Measurements from ENCODE around the gene DGCR8.
A peak's percentile ranks its signal among the peaks of the same experiment; 100 is the strongest.

DGCR8 gene

DNA sequence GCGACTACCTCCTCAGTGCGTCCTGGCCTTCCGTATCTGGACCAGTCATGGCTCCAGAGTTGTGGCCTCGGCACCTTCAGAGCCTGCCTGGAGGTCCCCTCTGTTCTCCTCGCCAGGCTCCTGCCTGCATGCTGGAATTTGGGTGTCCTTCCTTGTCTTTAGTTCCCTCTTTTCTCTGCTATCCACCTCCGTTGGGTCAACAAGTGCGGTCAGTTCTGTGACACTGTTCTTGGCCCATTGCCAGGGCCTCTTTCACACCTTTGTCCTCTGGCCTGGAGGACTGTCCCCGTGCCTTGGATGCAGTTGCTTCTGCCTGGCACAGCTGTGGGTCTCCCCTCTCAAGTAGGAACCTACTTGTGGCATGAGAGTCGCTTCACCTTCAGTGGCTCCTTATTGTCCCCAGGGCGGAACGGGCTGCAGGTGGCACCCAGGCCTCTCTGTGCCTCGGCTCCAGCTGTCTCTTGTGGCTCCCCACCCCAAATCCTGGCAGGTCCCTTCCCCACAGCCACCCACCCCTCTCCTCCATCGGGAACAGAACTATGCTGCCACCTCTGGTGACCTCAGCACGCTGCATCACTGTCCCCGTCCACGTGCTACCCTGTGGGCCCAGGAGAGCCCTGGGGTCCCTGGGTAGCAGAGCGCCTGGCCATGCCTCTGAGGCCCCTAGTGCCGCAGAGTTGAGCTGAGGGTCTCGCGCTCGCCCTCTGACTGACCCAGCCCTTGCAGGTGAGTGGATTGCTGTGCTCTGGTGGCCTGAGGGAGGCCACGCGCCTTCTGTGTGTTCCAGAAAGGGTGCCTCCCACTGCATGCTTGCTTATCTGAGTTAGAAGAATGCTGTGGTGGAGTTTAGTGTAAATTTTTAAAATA lies 4.7 kb downstream of the DGCR8 start:
- ChIA-PET CTCF (interaction anchor here (0.6 to 1.7 kb wide), 2 partner anchors 14 to 16 kb away, joined by 4 to 5 read pairs; no protein-coding TSS in a partner anchor), POLR2A (no interaction called here)
- TF ChIP-seq, protein P1, sequence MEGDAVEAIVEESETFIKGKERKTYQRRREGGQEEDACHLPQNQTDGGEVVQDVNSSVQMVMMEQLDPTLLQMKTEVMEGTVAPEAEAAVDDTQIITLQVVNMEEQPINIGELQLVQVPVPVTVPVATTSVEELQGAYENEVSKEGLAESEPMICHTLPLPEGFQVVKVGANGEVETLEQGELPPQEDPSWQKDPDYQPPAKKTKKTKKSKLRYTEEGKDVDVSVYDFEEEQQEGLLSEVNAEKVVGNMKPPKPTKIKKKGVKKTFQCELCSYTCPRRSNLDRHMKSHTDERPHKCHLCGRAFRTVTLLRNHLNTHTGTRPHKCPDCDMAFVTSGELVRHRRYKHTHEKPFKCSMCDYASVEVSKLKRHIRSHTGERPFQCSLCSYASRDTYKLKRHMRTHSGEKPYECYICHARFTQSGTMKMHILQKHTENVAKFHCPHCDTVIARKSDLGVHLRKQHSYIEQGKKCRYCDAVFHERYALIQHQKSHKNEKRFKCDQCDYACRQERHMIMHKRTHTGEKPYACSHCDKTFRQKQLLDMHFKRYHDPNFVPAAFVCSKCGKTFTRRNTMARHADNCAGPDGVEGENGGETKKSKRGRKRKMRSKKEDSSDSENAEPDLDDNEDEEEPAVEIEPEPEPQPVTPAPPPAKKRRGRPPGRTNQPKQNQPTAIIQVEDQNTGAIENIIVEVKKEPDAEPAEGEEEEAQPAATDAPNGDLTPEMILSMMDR (IDR thresholded peaks at IDR 0.05; ENCODE audit: insufficient read depth, low read length, missing control alignments), result peak; percentile 26
- DNase-seq (ENCODE audit: low read depth, low spot score), result no peak
- no peak overlapping the region for H3K4me3 ChIP-seq (ENCODE audit: low read depth, low read length)

DNA sequence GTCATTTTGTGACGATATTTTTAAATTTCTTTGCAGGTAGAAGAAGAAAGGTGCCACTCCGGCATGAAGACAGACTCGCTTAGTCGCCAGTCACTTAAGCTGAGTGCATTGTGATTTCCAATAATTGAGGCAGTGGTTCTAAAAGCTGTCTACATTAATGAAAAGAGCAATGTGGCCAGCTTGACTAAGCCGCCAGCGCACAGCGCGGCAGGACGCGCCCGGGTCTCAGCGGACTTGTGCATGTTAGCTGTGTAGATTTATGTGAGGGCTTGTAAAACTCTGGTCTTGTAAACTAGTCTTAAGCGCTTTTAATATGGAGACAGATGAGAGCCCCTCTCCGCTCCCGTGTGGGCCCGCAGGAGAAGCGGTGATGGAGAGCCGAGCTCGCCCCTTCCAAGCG lies 5.6 kb downstream of the DGCR8 start:
- TF ChIP-seq, protein P1 (IDR thresholded peaks at IDR 0.05; ENCODE audit: insufficient read depth, low read length, missing control alignments), result no peak
- no peak overlapping the region for H3K4me3 ChIP-seq (ENCODE audit: low read depth, low read length)
- DNase-seq (ENCODE audit: low read depth, low spot score), result no peak
- ChIA-PET CTCF (interaction anchor here (0.6 to 1.7 kb wide), 3 partner anchors 13 to 26 kb away, joined by 4 to 5 read pairs (median 5); no protein-coding TSS in a partner anchor), POLR2A (no interaction called here)

DNA sequence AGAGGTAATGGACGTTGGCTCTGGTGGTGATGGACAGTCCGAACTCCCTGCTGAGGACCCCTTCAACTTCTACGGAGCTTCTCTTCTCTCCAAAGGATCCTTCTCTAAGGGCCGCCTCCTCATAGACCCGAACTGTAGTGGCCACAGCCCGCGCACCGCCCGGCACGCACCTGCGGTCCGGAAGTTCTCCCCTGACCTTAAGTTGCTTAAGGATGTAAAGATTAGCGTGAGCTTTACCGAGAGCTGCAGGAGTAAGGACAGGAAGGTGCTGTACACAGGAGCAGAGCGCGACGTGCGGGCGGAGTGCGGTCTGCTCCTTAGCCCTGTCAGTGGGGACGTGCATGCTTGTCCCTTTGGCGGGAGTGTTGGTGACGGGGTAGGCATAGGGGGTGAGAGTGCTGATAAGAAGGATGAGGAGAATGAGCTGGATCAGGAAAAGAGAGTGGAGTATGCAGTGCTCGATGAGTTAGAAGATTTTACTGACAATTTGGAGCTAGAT lies 6.1 kb downstream of the DGCR8 start:
- H3K4me3 ChIP-seq (ENCODE audit: low read depth, low read length), result no peak overlapping the region
- TF ChIP-seq, protein P1 (IDR thresholded peaks at IDR 0.05; ENCODE audit: insufficient read depth, low read length, missing control alignments), result no peak
- ChIA-PET POLR2A (no interaction called here), CTCF (interaction anchor here (1.0 to 1.7 kb wide), 4 partner anchors 10 to 27 kb away, joined by 3 to 5 read pairs (median 4); no protein-coding TSS in a partner anchor)
- DNase-seq (ENCODE audit: low read depth, low spot score), result no peak

DNA sequence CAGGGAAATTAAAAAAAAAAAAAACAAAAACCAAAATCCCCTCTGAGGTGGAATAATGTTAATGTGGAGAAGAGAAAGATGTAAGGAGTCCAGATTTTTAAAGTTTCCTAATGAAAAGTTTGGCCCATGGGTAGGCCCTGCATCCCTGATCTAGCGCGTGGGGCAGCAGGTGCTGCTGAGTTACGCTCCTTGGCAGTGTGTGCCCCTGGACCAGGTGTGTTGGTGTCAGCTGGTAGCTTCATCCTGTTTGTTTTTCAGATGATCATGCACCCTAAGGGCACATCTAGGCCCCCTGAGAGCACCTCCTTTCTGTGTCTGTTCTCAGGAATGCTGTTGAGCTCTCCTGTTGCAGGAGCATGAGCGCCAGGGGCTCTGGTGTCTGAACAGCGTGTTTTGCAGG lies 6.7 kb downstream of the DGCR8 start:
- no peak overlapping the region for H3K4me3 ChIP-seq (ENCODE audit: low read depth, low read length)
- TF ChIP-seq, protein P1 (IDR thresholded peaks at IDR 0.05; ENCODE audit: insufficient read depth, low read length, missing control alignments), result no peak
- ChIA-PET POLR2A (no interaction called here), CTCF (interaction anchor here (1.0 to 1.5 kb wide), 3 partner anchors 10 to 27 kb away, joined by 3 to 5 read pairs (median 4); no protein-coding TSS in a partner anchor)
- no peak for DNase-seq (ENCODE audit: low read depth, low spot score)

DNA sequence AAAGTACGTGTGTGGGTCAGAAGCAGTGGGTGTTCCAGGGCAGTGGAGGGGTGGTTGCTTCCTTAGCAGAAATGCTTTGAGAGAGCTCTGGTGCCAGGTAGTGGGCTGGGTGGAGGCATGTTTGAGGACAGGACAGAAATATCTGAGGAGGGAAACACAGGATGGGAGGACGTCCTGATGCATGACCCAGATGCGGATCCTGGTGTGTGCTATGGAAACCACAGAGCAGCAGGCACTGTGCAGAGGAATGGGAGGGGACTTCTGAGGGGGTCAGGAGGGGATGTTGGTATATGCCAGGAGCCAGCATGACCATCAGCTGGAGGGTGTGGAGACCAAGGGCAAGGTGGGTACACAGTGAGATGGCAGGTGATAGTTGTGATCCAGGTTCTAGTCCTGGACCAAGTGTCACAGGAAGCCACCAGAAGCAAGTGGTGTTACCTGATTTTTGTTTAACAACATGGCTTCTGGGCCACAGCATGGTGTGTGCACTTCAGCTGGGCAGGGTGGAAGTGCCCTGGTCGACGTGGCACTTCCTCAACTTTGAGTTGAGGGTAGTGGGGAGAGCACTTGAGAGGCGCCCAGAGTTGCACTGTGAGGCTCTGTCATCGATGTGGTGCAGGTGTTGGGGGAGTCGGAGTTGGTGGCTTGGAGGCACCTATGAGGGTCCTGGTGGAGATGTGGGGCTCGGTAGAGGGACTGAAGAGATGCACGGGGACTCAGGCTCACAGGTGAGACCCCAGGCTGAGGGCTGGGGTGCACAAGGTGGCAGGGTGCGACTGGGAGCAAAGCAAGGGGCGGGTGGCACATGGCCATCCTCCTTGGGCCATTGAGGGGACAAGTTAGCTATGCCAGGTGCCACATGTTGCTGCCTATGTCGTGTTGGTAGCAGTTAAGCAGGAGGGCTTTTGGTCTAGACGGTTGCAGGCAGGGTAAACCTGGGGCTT lies 7.5 kb downstream of the DGCR8 start:
- no peak overlapping the region for H3K4me3 ChIP-seq (ENCODE audit: low read depth, low read length)
- ChIA-PET POLR2A (no interaction called here), CTCF (interaction anchor here (1.3 kb wide), 1 partner anchor 9 kb away, joined by 4 read pairs; no protein-coding TSS in a partner anchor)
- no peak for DNase-seq (ENCODE audit: low read depth, low spot score)
- TF ChIP-seq, protein P1 (IDR thresholded peaks at IDR 0.05; ENCODE audit: insufficient read depth, low read length, missing control alignments), result no peak
